Measurements from ENCODE around the gene LEMD1.

Gene LEMD1

DNA sequence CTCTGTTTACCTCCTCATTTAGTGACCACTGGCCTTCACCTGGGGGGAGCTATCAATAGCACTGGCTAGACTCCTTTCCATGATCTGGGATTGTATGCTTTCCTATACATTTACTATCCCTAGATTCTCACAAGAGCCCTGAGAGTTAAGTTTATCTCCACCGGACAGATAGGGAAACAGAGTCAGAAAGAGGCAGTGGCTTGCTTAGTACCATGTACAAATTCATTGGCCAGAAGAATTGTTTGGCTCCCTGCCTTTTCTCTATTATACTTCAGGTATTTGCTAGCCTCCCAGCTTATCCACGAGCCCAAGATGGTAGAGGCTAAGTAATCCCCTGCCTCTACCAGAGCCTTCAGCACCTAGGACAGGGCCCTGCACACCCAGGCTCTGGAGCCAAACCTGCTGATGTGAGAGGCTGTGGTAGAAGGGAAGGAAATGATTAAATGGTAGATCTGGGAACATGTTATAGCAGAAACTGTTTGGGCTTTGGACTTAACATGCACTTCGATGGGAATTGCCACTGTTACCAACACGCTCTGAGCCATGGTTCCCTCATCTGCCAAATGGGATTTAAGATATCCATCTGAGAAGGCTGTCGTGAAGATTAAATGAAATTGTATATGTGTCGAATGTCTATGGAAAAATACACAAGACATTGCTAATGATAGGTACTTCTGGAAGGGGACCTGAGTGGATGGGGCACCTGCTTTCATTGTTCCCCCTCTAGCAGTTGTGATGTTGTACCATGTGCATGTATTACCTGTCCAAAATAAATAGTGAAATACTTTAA, 37.1 kb upstream of the LEMD1 start:
- Histone ChIP-seq H3K4me3 (IDR thresholded peaks at IDR 0.05; ENCODE audit: insufficient read depth, low read depth, low read length) (no peak overlapping the region), H3K27me3 (ENCODE audit: insufficient read depth, low read depth) (peaks cover 64% of the 10 kb centered on the region), H2AFZ (ENCODE audit: low read depth) (no peak overlapping the region), H3K4me2 (no peak overlapping the region), H3K79me2 (ENCODE audit: insufficient read depth, low read depth) (no peaks in the 10 kb centered on the region), H3K4me1 (ENCODE audit: low read depth, poor library complexity, severe bottlenecking) (no peaks in the 10 kb centered on the region), H3K27ac (no peak overlapping the region), H4K20me1 (ENCODE audit: insufficient read depth) (no peaks in the 10 kb centered on the region), H3K36me3 (ENCODE audit: insufficient read depth) (no peaks in the 10 kb centered on the region), H3K9ac (no peak overlapping the region)
- TF ChIP-seq, protein P1, sequence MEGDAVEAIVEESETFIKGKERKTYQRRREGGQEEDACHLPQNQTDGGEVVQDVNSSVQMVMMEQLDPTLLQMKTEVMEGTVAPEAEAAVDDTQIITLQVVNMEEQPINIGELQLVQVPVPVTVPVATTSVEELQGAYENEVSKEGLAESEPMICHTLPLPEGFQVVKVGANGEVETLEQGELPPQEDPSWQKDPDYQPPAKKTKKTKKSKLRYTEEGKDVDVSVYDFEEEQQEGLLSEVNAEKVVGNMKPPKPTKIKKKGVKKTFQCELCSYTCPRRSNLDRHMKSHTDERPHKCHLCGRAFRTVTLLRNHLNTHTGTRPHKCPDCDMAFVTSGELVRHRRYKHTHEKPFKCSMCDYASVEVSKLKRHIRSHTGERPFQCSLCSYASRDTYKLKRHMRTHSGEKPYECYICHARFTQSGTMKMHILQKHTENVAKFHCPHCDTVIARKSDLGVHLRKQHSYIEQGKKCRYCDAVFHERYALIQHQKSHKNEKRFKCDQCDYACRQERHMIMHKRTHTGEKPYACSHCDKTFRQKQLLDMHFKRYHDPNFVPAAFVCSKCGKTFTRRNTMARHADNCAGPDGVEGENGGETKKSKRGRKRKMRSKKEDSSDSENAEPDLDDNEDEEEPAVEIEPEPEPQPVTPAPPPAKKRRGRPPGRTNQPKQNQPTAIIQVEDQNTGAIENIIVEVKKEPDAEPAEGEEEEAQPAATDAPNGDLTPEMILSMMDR (conservative IDR thresholded peaks at IDR 0.05; ENCODE audit: low read depth, low read length), result no peak

DNA sequence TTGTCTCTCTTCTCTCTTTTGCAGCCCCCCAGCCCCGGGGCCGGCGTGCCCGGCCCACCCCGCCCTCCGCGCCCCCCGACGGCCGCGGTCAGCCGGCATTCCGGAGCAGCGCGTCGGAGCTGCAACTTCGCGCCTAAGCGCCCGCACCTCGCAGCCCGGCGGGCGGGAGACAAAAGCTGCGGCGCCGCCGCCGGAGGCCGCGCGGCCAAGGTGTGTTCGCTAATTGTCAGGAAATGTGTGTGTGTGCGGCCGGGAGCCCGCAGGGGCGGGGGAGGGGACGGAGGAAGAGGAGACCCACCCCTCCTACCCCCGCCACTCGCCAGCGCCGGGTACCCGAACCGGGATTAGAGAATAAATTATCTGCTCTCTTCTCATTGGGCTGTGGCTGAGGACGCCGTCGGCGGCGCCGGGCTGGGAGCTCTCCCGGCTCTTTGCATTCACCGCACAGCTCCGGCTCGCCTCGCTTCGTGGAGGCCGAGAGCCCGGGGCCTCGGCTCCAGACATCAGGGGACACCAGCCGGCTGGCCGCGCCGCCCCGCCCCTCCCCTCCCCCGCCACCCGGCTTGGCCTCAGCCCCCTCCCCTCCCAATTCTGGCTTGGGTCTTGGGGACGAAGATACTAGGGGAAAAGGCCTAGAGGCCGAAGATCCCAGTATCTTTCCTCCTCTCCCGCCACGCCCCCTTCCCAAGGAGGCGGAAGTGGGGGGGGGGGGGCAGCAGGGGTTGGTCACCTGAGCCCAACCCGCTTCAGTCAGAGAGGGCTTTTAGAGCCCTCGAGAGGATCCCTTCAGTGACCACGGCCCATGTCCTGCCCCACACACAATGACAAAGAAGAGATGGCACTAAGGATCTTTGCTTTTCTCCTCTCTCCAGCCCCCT, 35.3 kb upstream of the LEMD1 start:
- Histone ChIP-seq H3K27me3 (ENCODE audit: insufficient read depth, low read depth) (peaks cover 75% of the 10 kb centered on the region), H3K79me2 (ENCODE audit: insufficient read depth, low read depth) (no peaks in the 10 kb centered on the region), H4K20me1 (ENCODE audit: insufficient read depth) (no peaks in the 10 kb centered on the region), H3K4me3 (IDR thresholded peaks at IDR 0.05; ENCODE audit: insufficient read depth, low read depth, low read length) (no peak overlapping the region), H3K27ac (no peak overlapping the region), H3K36me3 (ENCODE audit: insufficient read depth) (no peaks in the 10 kb centered on the region), H3K9ac (no peak overlapping the region), H2AFZ (ENCODE audit: low read depth) (no peak overlapping the region), H3K4me1 (ENCODE audit: low read depth, poor library complexity, severe bottlenecking) (no peaks in the 10 kb centered on the region), H3K4me2 (no peak overlapping the region)
- TF ChIP-seq, protein P1 (conservative IDR thresholded peaks at IDR 0.05; ENCODE audit: low read depth, low read length), result no peak

DNA sequence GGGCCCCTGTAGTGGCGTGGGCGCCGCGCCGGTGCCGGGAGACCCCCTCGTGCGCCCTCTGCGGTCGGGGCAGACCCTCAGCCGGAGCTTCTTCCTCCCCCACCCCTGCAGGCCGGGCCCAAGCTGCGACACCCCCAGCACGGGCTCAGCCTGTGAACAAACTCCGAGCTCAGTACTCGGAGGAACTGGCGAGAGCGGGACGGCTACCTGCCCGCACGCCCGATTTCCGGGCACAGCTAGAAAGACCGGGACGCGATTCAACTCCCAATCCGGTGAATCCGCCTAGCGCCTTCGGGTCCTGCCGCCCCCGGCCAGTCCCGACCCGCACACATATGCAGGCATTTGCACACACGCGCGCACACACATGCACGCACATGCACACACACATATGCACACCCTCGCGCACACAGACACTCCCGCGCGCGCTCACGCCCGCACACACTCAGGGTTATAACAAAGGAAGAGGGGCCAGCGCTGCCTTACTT, 34.6 kb upstream of the LEMD1 start:
- Histone ChIP-seq H3K79me2 (ENCODE audit: insufficient read depth, low read depth) (no peaks in the 10 kb centered on the region), H2AFZ (ENCODE audit: low read depth) (no peak overlapping the region), H3K36me3 (ENCODE audit: insufficient read depth) (no peaks in the 10 kb centered on the region), H3K27ac (no peak overlapping the region), H3K9ac (no peak overlapping the region), H3K4me3 (IDR thresholded peaks at IDR 0.05; ENCODE audit: insufficient read depth, low read depth, low read length) (no peak overlapping the region), H4K20me1 (ENCODE audit: insufficient read depth) (no peaks in the 10 kb centered on the region), H3K4me1 (ENCODE audit: low read depth, poor library complexity, severe bottlenecking) (peaks cover 4% of the 10 kb centered on the region), H3K27me3 (ENCODE audit: insufficient read depth, low read depth) (peaks cover 79% of the 10 kb centered on the region), H3K4me2 (no peak overlapping the region)
- TF ChIP-seq, protein P1 (conservative IDR thresholded peaks at IDR 0.05; ENCODE audit: low read depth, low read length), result no peak

DNA sequence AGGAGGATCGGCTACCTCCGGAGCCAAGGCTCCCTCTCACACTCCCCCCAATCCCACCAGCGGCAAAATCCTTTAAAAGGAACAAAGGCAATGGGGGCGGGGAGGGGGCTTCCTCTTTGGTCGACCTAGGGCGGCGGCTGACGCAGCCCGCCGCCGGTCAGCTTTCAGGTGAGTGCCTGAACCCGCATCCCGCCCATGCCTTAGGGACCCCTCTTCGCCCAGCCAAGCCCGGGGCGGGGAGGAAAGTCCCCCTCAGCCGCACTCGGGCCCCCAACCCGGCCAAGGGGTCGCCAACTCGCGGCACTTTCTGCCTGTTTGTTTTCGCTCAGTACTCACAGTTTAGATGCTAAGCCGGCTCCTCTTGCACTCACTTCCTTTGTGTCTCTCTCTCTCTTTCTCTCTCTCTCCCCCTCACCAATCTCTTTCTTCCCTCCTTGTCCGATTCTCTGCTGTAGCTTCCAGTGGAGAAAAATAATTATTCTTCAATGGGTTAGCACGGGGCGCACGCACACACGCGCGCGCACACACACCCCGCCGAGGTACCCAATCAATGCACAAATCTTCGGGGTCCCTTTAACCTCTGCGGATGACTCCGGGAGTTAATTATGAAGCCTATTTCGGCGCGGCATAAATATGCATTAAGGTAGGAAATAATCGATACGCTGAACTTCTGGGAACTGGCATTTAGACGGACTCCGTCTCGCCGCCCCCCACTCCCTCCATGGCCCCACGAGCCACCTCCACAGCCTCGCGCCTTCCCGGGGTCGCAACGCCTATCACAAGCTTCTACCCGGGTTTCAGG, 33.9 kb upstream of the LEMD1 start, which contains the start of gene BLACAT1:
BLACAT1 (minus strand) TSS at position 465 of the 802 bp plus-strand sequence.
- Histone ChIP-seq H3K27ac (no peak within 1 kb of the TSS), H3K4me3 (IDR thresholded peaks at IDR 0.05; ENCODE audit: insufficient read depth, low read depth, low read length) (no peak within 1 kb of the TSS), H3K4me1 (ENCODE audit: low read depth, poor library complexity, severe bottlenecking) (peaks cover 6% of the 10 kb centered on the region), H3K4me2 (no peak within 1 kb of the TSS), H4K20me1 (ENCODE audit: insufficient read depth) (no peaks in the 10 kb centered on the region), H3K79me2 (ENCODE audit: insufficient read depth, low read depth) (no peaks in the 10 kb centered on the region), H3K27me3 (ENCODE audit: insufficient read depth, low read depth) (peaks cover 75% of the 10 kb centered on the region), H2AFZ (ENCODE audit: low read depth) (no peak within 1 kb of the TSS), H3K9ac (no peak within 1 kb of the TSS), H3K36me3 (ENCODE audit: insufficient read depth) (no peaks in the 10 kb centered on the region)
- TF ChIP-seq, protein P1 (conservative IDR thresholded peaks at IDR 0.05; ENCODE audit: low read depth, low read length), result no peak

Data from KMS-11 (cell line).